ENCODE measurements around the gene SYT15B. TPM values are rescaled to one million over a fixed set of nuclear protein-coding genes. Genes with fewer than 3 reads are reported as not detected.
A peak's percentile ranks its signal among the peaks of the same experiment; 100 is the strongest.
"Not testable (repeated sequence)": the region's sequence is repeated elsewhere in the genome, so short reads cannot be mapped to it uniquely, and the experiment has no call there.

Gene SYT15B
- total RNA-seq = 0.87 and 0.99 TPM in 2 replicates

GRCh38 chr10:47763554-47764175 is at the start of gene SYT15B:
Gene SYT15B (minus strand): TSS chr10:47763592. CDS start chr10:47762640, 952 bp downstream.
- not testable (repeated sequence) for DNase-seq (ENCODE audit: low read depth in 2 of 2)

DNA sequence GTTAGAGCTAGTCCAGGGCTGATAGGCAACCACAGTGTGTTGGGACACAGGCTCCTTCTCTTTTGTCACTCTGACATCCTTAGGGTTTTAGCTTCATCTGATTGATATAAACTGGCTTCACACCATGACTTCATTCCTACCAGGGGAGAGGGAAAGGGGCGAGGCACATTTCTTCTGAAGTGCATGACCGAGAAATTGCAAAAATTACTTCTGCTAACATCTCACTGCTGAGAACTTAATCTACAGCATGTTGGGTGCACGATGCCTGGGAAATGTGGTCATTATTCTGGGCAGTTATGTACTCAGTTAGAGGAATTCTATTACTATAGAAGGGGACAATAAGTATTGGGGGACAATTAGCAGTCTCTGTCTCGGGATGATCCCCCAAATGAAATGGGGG is 16.2 kb upstream of the SYT15B start:
- DNase-seq (ENCODE audit: low read depth in 2 of 2) = not testable (repeated sequence)

- peak; percentile 47 to 57 for DNase-seq (ENCODE audit: low read depth in 2 of 2)
Measured at GRCh38 chr10:47775361-47776231, 12.2 kb upstream of the SYT15B start.

GRCh38 chr10:47770745-47771144 is 7.4 kb upstream of the SYT15B start:
- not testable (repeated sequence) for DNase-seq (ENCODE audit: low read depth in 2 of 2)

- DNase-seq (ENCODE audit: low read depth in 2 of 2) = not testable (repeated sequence)
Measured at GRCh38 chr10:47768578-47769115, 5.3 kb upstream of the SYT15B start.

DNA sequence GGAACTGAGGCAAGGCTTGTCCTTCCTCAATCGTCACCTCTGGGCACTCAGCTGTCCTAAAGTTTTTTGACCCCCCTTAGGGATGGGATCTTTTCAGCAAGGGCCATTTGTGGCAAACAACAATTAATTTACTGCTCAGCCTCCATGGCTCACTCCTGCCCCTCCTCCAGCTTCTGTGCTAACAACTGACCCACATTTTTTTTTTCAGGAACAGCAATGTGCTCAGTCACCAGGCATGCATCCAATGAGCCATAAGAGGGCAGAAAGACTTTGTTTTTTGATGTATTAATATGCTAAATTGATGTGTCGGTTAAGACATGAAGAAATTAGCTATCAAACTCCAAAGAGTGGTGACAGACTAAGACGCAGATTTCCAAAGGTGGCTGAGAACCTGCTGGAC is 4.7 kb upstream of the SYT15B start:
- DNase-seq (ENCODE audit: low read depth in 2 of 2) = peak; percentile 31 to 50

GRCh38 chr10:47767236-47767635 is 3.8 kb upstream of the SYT15B start:
- not testable (repeated sequence) for DNase-seq (ENCODE audit: low read depth in 2 of 2)

DNA sequence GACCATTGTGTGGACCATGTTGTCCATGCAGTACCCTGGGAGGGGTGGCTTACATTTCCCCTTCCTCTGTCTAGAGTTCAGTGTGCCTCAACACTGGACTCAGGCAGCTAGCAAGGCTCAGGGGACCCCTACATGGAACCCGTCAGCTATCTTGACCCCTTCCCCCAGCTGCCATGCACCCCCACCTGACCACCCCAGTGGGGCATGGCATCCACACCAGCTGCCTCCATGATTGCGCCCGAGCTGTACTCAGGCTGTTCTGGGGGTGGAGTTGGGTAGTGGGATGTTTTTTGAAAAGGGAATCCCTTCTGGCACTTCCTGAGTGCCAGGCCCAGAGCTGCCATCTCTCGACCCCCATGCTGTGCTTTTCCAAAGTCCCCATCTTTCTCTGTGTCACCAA is 1.8 kb upstream of the SYT15B start:
- not testable (repeated sequence) for DNase-seq (ENCODE audit: low read depth in 2 of 2)

- DNase-seq (ENCODE audit: low read depth in 2 of 2) = not testable (repeated sequence)
Measured at GRCh38 chr10:47762674-47763553, 478 bp downstream of the SYT15B start.

DNA sequence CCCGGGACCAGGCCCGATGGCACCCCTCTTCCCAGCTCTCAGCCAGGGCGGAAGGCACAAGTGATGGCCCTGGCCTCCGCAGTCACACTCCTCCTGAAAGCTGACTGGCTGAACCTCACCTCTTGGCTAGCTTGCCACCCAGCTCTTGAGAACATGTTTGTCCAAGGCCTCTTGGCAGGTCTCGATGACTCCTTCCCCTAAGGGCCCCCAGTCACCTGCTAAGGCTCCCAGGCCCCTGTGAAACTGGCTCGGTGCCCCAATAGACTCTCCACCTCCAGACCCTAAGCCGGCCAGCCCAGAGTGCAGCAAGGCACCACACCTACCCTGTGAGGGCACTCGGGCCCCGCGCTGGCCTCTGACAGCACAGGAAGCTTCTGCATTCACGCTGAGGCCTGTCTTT is 4.5 kb downstream of the SYT15B start:
- DNase-seq (ENCODE audit: low read depth in 2 of 2) = not testable (repeated sequence)

- not testable (repeated sequence) for DNase-seq (ENCODE audit: low read depth in 2 of 2)
Measured at GRCh38 chr10:47756169-47756568, 7.2 kb downstream of the SYT15B start.

DNA sequence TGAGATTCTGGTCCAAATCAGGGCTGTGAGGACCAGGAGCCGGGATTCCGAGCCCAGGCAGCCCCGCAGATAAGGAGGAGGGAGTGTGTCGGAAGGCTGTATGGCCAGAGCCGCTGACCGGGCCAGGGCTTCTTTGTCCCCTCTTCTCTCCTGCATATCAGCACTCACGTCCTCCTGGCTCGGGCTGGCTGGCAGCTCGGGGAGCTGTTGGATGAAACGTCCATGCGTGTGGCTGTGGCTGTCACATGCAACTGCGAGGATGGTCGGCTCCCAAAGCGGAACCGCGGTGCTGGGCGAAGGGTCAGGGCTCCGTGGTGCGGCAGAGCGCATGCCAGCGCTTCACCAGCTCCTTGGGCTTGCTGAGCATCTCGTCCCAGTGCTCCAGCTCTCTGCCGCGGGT is 9.5 kb downstream of the SYT15B start:
- DNase-seq (ENCODE audit: low read depth in 2 of 2) = not testable (repeated sequence)

- DNase-seq (ENCODE audit: low read depth in 2 of 2) = not testable (repeated sequence)
Measured at GRCh38 chr10:47753176-47753575, 10.2 kb downstream of the SYT15B start.

DNA sequence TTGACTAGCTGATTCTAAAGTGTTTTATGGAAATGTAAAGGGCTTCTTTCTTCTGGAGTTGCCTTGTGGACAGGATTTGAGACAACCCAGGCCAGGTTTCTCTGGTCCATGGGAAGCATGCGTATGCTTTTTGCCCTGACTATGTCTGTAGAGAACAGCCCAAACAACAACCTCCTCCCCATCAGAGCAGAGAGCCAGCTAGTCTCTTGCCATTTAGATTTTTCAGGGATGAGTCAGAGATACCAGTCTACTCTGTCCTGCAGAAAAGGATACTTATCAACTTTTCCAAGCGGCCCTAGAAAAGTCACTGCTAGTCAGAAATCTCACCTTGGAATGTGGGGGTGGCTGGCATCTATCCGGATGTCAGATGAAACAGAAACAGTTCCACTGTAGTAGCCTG is 11.6 kb downstream of the SYT15B start:
- not testable (repeated sequence) for DNase-seq (ENCODE audit: low read depth in 2 of 2)

DNA sequence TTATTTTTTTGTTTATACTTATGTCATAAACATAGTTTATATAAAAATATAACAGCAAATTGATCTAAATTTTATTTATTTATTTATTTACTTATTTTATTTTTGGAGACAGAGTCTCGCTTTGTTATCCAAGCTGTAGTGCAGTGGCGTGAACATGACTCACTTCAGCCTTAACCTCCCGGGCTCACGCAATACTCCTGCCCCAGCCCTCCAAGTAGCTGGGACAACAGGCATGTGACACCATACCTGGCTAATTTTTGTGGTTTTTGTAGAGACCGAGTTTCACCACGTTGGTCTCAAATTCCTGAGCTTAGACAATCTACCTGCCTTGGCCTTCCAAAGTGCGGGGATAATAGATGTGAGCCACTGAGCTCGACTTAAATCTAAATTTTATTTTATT is 13.0 kb downstream of the SYT15B start:
- DNase-seq (ENCODE audit: low read depth in 2 of 2) = not testable (repeated sequence)

GRCh38 chr10:47746780-47747376 is 16.5 kb downstream of the SYT15B start:
- peak in 1 of 2 donors; percentile 3 for DNase-seq (ENCODE audit: low read depth in 2 of 2)

DNA sequence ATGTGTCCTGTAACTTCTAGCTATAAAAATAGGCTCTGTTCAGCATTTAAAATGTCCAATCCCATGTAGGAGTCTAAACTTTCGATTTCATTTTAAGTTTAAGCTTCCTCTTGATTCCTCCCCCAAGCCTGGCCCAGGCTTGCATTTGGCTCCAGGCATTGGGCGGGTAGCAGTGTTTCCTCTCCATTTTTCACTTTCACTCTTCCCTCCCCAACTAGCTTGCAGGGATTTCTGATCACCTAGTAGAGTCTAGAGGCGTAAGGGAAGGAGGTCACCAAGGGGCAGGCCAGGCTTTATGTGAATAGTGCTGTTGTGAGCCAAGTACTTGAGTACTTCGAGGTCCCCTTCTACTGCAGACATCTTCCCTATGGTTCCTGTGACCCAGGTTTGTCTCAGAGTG is 18.5 kb downstream of the SYT15B start:
- not testable (repeated sequence) for DNase-seq (ENCODE audit: low read depth in 2 of 2)

DNA sequence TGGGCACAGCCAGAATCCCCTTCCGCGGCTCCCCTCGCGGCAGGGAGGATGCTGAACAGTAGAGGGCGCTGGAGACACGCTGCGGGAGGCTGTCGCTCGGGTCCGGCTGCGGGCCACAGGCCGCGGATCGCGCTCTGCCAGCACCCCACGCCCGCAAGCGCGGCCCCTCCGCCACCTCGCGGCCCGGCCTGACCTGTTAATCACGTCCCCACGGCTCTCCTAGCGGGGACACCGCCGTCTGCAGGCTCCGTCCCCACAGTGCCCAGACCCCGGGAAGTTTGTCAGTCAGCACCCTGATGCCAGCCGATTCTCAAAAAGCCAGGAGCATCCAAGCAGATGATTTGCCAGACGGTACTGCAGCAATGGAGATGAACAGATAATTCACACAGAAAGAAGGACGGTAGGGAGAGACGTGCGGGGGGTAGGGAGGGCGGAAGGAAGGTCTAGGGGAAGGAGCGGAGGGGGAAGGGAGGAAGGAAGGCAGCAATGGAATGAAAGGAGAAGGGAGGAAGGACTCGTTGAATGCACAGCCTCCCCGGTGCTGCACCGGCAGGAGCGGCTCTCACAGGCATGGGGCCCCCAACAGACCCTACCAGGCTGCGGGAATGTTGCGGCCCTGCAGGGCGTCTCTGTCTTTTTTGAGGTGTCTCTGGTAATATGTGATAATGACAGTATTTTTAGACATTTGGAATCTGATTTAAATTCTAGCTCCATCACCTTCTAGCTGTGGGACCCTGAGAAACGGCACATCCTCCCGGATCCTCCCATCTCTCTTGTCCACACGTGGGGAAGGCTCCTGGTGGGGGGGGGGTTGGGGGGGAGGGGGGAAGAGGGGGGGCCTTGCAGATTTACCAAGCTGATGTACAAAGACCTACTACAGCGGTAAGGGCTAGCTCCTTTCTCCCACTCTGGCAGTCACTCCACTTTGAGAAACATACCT is 19.5 kb downstream of the SYT15B start:
- not testable (repeated sequence) for DNase-seq (ENCODE audit: low read depth in 2 of 2)

DNA sequence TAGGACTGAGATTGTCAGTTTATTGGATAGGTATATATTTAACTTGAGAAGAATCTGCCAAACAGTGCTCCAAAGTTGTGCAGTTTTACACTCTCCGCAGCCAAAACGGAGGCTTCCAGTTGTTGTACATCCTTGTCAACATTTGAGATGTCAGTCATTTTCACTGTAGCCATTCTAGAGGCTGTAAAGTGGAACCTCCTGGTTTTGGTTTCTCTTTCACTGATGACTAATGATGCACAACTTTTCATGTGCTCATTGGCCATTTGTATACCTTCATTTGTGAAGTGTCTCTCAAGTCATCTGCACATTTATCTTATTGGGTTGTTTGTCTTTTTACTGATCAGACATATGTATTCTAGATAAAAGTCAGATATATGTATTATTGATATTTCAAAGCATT is 22.5 kb downstream of the SYT15B start:
- not testable (repeated sequence) for DNase-seq (ENCODE audit: low read depth in 2 of 2)

DNA sequence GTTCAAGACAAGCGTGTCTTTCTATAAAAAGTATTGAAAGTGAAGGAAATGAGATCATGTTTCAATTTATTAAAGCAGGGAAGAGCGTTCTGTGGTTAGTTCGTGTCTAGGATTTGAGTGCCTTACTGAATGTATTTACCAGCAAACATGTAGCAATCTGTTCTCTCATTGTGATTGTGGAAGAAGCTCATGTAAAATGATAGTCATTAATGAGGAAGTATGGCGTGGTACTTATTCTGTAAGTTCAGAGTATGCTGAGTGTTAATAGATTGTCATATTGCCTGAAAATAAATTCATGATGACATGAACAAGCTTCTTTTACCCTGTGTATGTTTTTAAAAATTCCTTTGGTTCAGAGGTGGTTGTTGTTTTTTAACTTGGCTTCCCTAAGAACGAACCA is 32.5 kb downstream of the SYT15B start:
- DNase-seq (ENCODE audit: low read depth in 2 of 2) = not testable (repeated sequence)

Data from lung microvascular endothelial cell (primary cell).